GM18505 (cell line): Measurements from ENCODE around the gene TRPV4.

Experiments
- ATAC-seq: cut with Tn5 transposase; IDR thresholded peaks from one replicate; pipeline ENCODE4 v1.9.1; 2021; ENCODE audit not compliant: unreplicated experiment
- POLR2A ChIP-seq: IDR thresholded peaks from 4 replicates; pipeline ENCODE4 v1.6.1; 2011; ENCODE audit warnings: borderline replicate concordance; ENCODE audit not compliant: insufficient read depth, insufficient read length; ENCODE audit errors: extremely low read depth

Gene TRPV4

GRCh38 chr12:109770104-109770860 lies 62.9 kb downstream of the TRPV4 start:
- no peak for TF ChIP-seq POLR2A
- ATAC-seq: no peak

DNA sequence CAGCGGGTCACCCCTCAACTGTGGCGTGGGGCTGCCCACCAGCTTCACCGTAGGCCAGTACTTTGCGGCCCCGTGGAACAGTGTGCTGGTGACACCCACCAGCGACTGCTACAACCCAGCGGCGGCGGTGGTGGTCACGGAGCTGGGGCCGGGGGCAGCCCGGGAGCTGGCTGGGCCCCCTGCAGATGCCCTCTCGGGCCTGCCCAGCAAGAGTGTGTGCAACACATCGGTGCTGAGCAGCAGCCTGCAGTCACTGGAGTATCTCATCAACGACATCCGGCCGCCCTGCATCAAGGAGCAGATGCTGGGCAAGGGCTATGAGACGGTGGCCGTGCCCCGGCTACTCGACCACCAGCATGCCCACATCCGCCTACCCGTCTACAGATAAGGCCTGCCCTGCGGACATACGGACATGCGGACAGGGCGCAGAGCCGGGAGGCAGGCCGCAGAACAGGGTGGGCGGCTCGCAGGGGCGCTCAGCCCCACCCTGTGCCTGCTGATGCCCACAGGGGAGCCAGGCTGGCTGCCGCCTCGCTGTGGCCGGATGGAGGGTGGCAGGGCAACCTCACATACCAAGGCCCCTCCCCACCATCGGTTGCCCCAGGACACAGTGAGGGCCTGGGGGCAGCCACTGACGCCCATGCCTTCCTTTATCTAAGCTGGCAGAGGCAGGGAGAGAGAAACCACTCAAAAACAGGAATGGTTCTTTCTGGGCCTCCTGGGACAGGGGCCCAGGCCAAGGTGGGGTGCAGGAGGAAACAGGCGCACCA lies 64.1 kb downstream of the TRPV4 start:
- no peak for ATAC-seq
- TF ChIP-seq POLR2A: no peak

GRCh38 chr12:109767991-109768900 lies 65.0 kb downstream of the TRPV4 start:
- ATAC-seq: no peak
- no peak for TF ChIP-seq POLR2A

- no peak for TF ChIP-seq POLR2A
- no peak for ATAC-seq
Observed at GRCh38 chr12:109767456-109767855, 65.7 kb downstream of the TRPV4 start.

- ATAC-seq: no peak
- no peak for TF ChIP-seq POLR2A
Observed at GRCh38 chr12:109766251-109766778, 66.9 kb downstream of the TRPV4 start.

- no peak for ATAC-seq
- TF ChIP-seq POLR2A: no peak
Observed at GRCh38 chr12:109765446-109765810, 67.8 kb downstream of the TRPV4 start.

- ATAC-seq: no peak
- TF ChIP-seq POLR2A: no peak
Observed at GRCh38 chr12:109764776-109765445, 68.3 kb downstream of the TRPV4 start.

DNA sequence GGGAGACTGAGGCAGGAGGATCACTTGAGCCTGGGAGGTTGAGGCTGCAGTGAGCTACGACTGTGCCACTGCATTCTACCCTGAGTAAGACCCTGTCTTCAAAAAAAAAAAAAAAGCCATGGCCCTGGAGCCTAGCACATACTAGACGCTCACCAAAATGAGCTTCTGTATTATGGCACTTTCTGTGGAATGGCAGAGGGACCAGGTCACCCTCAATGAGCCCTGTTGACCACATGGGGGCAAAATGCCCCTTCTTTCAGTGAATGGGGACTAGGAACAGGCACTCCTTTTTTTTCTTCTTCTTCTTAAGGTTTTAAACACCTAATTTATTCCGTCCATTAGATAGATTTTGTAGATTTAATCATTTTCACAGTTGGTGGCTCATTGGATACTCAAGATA lies 69.1 kb downstream of the TRPV4 start:
- no peak for TF ChIP-seq POLR2A
- ATAC-seq: no peak

DNA sequence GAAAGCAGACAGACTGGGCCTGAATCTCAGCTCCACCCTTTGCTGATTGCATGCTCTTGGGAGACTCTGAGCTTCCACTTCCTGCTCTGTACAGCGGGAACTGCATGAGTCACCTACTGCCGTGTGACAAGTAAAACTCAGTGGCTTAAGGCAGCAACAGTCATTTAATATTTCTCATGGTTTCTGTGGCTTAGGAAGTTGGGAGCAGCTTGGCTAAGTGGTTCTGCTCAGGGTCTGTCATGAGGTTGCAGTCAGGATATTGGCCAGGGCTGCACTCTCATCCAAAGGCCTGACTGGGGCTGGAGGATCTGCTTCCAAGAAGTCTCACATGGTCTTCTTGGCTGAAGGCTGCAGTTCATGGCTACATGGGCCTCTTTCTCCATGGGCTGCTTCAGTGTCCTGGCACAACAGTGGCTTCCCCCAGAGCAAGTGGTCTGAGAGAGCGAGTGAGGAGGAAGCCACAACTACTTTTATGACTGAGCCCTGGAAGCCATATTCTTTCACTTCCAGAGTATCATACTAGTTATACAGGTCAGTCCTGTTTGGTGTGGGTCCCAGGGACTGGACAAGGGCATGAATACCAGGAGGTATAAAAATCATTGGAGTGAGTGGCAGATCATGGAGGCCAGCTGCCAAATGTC lies 69.9 kb downstream of the TRPV4 start:
- TF ChIP-seq POLR2A: no peak
- no peak for ATAC-seq

DNA sequence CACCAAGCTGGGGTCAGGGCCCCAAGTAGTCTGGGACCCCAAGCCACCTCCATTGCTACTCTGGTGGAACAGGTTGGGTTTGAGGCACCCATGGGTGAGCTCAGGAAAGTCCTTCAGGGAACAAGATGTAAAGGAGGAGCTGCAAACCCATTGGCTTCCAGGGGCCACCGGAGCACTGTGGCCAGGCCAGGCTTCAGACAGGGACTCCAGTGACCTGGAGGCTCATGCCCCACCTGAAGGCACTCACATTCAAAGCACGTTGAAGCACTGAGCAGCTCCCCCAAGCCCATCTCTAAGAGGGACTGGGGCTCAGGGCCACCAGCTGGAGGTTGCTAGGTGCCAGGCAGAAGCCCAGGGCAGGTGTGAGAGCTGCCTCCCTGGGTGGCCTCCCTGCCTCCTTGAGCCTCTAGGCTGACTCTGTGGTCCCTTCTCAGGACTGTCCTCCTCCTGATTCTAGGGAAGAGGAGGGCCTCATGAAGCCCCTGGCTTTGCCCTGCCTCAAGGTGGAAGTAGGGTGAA lies 70.5 kb downstream of the TRPV4 start:
- no peak for TF ChIP-seq POLR2A

DNA sequence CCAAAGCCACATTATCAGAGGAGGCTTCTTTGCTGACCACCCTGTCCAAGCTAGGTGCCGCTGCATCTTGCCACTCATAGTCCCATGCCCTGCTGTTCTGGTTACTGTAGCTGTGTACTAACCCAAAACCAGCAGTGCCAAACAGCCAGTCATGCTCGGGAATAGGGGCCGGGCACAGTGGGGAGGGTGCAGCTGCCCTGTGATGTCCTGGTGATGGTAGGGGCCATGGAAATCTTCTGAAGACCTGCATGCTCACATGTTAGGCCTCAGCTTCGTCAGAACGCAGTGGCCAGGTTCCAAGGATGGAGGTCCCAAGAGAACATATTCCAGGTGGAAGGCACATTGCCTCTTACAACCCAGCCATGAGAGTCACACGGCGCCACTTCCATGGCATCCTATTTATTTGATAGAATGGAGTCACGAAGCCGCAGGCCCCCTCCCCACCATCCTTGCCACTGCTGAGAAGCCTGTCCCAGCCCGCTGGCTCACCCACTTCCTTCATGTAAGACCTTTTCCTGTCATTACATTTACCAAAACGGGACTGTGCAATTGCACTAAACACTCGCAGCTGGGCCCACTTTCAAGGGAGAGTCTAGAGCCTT lies 71.0 kb downstream of the TRPV4 start:
- ATAC-seq: no peak

More for the DNA sequence above, 70.5 kb downstream of the TRPV4 start:
- no peak for ATAC-seq

DNA sequence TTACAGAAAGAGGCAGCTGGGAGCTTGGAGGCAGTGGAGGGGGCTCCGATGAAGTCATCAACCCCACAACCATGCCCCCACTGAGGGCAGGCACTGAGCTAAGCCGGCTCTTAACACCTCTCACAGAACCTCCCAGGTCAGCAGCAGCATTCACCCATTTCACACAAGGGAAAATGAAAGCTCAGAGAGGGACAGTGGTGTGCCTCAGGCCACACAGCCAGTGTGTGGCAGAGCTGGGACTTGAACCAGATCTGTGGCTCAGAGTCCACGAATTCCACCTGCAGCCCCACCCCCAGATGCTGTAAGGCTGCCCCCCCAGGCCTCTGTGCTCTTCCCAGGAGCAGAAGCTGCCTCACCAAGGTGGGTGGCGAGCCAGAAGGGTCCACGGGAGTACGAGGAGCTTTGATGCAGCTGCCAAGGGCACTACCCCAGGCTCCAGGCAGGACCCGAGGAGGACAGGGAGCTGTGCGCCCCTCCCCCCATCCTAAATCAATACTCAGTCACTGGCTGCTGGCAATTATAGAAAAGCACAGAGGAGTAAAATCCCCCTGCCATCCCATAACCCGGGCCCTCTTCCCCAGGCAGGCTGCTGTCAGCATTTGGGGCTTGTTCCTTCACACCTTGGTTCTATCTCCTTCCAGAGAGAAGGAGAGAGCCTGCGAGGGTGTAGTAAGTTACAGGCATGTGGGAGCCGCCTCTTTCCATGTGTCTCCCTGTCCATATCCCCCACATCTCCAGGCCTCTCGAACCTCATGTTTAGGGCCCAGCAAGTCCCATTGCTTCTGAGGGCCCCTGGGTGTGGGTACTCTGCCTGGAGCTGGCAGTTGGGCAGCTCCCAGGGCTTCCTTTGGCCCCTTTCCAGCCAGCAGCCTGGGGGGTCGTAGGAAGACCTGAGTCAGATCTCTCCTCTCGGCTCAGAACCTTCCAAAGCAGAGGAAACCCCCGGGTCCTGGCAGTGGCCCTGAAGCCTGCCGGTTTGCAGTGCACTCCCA lies 72.0 kb downstream of the TRPV4 start:
- TF ChIP-seq POLR2A: no peak
- ATAC-seq: no peak

More for the DNA sequence above, 71.0 kb downstream of the TRPV4 start:
- no peak for TF ChIP-seq POLR2A
